Activated gamma-delta T cell treated with Interleukin-2 at 50 U/mL for 16 hours (primary cell): Measurements from ENCODE around the gene BOD1L1.

Experiments used
- DNase-seq: peaks from one replicate; pipeline ENCODE4 v3.0.0-alpha.2; 2020

Gene BOD1L1

GRCh38 chr4:13538427-13538973, 89.0 kb downstream of the BOD1L1 start:
- DNase-seq, result no peak

DNA sequence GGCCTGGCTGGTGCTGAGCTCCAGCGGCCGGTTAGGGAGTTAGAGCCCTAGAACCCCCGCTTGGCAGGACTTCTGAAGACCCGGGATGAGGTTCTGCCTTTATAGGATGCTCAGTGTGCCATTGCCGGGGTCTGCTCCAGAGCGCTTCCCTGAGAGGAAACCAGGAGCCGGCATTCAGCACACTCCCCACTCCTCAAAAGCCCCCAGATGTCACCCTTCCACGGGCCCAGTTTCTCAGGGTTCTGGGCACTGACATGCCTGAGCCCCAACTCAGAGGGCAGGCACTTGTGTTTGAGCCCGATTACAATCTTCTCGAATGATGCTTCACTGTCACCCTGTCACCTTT, 89.7 kb downstream of the BOD1L1 start:
- DNase-seq, result no peak

- no peak for DNase-seq
Measured at GRCh38 chr4:13537011-13537831, 90.3 kb downstream of the BOD1L1 start.

DNA sequence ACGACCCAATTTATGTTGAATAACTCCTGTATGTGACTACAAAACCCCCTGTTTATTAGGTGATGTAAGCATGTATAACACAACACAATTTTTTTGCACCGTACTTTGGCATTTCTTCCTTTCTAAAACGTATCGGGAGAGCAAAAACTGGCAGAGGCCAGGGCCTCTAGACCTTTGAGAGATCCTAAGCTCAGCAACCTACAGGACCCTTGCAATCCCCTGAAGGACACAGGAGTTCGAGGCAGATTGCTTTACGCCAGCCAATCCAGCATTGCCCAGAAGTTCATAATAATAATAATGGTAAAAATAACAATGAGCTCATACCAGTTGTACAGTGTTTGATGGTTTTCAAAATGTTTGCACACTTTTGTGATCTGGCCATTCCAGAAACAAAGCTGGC, 90.9 kb downstream of the BOD1L1 start:
- no peak for DNase-seq

- DNase-seq, result no peak
Measured at GRCh38 chr4:13535708-13536361, 91.7 kb downstream of the BOD1L1 start.

DNA sequence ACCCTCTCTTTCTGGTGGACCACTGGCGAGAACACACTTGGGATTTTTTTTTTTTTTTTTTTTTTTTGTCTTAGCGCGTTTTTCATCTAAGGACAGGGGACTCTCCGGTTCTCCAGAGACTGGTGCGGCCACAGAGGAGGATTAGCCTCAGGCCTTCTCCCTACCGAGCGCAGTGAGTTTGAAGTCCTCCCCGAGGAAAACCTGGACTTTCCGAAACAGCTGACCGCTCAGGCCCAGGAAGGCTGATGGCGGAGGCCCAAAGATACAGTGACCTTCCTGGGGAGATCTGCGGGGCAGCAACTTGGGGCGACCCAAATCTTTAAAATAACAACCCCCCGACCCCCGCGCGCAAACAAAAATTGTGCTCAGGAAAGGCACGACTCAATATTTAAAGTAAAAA, 92.4 kb downstream of the BOD1L1 start:
- DNase-seq, result no peak

- DNase-seq, result no peak
Measured at GRCh38 chr4:13534344-13535063, 93.0 kb downstream of the BOD1L1 start.

GRCh38 chr4:13533670-13534343, 93.7 kb downstream of the BOD1L1 start:
- DNase-seq, result no peak

- DNase-seq, result no peak
Measured at GRCh38 chr4:13531625-13531998, 95.9 kb downstream of the BOD1L1 start.

DNA sequence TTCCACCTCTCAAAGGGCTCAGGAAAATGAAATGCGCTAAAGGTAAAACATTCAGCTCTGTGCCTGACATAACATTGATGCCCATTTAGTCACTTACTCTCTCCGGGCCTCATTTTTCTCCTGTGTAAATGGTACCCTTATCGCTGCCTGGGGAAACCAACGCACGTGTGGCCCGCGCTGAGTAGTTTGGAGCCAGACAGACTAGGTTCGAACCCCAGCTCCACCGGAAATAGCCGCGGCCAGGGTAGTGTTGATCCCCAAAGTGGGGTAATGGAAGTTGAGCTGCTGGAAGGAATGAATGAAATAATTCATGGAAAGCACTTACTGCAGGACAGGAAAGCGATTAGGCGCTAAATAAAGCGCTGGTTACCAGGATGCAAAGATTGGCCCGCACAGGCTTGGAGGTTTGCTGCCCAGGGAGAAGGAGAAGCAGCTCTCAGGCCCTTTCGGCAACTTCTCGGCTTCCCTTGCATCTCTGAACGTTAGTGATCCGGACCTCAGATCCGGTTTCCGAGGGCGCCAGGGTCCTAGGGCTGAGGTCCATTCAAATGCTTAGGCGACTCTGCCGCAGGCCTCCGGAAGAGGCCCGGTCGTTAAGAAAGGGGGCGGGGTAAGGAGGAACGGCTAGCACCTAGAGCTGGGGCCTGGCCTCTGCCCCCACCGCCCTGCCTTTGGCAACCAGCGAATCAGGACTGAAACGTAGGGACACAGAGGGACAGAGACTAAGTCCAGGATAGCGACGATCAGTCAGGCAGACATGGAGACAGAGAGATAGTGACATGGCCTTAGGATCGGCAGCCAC, 96.5 kb downstream of the BOD1L1 start:
- DNase-seq, result no peak

DNA sequence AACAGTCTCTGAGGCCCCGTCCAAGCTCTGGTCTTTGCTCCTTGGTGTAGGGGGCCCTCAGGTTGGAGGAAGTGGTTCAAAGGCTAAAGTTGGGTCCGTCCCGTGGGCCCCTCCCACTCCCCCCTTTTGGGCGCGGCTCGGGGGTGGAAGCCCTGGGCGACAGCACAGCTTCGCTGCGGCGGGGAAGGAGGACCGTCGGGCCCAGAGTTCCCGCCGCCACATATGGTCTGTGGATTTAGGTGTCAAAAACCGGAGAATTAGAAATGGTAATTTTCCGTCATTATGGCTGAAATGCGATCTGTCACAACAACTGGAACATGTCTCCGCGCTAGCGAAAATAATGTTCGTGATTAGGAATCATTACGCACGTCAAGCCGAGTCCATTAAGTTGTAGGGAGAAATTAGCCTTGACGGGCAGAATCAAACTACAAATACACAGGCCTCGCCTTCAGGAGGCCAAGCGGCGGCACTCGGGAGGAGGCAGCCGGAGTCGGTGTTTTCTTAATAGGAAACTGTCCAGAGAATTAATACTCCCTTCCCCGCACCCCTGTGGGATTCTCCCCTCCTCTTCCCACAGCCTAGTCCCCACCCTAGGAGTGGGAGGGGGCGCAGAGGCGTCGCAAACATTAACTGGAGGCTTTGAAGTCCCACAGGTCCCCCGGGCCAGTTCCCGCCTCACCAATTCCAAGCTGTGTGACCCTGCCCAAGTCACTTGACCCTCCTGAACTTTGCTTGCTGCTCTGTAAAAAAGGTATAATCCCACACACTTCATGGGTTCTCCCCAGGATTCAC, 98.2 kb downstream of the BOD1L1 start:
- no peak for DNase-seq

DNA sequence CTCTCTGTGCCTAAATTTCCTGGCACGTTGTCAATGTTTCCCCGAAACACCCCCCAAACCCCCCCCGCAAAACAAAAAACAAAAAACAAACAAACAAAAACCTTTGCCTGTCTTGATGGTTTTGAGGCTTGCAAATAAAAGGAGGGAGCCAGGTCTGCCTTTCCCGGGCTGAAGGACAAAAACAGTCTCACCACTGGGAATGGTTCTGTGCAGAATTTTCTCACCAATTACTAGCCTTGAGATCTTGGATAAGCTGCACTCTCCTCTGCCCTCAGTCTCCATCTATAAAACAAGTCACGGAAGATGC, 98.8 kb downstream of the BOD1L1 start:
- DNase-seq, result no peak

GRCh38 chr4:13527981-13528820, 99.3 kb downstream of the BOD1L1 start:
- no peak for DNase-seq

DNA sequence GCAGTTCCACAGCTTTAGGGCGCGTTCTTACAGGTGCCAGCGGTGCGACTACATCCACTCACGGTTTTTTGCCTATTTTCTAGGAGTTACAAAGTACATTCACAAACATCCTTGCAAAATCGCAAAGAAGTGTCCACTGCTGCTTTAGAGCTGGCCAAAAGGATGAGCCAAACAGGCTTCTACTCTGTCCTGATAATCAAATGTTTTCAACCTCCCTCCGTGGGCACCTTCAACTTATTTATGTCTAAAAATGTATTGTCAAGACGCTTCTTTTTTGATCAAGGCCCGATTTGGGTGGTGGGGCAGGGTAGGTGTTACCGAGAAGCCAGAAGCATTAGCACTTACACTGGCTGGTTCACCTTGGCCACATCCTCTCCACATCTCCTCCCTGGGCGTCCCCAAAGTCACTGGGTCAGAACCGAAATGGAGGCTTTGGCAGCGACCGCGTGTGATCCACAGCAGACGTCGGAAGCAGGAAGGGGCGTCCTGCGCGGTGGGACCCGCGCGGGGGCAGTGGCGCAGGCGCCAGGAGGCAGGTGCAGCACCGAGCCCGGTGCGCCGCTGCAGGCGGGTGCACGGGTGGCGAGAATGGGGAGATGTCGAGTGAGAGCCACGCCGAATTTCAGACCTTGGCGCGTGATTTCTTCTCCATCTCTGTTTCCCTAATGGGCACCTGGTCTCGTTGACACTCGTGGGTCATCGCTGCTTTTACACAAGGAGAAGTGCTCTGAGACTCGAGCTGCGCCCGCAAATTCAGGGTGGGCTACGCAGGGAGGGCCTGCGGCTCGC, 100.1 kb downstream of the BOD1L1 start:
- DNase-seq, result no peak

DNA sequence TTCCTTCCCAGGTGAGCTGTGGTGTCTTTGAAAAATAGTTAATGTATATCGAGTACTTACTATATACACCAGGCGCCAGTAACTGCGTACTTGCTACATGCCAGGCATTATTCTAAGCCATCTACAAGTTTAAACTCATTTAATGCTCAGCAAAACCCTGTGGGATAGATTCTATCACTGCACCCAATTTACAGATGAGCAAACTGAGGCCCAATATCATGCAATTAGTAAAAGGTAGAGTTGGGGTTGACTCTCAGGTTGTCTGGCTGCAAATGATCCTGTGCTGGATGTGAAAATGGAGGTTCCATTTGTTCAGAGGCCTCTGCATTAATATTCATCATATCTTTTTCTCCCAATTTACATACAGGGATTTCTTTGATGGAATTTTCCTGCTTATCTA, 100.9 kb downstream of the BOD1L1 start:
- DNase-seq, result no peak

DNA sequence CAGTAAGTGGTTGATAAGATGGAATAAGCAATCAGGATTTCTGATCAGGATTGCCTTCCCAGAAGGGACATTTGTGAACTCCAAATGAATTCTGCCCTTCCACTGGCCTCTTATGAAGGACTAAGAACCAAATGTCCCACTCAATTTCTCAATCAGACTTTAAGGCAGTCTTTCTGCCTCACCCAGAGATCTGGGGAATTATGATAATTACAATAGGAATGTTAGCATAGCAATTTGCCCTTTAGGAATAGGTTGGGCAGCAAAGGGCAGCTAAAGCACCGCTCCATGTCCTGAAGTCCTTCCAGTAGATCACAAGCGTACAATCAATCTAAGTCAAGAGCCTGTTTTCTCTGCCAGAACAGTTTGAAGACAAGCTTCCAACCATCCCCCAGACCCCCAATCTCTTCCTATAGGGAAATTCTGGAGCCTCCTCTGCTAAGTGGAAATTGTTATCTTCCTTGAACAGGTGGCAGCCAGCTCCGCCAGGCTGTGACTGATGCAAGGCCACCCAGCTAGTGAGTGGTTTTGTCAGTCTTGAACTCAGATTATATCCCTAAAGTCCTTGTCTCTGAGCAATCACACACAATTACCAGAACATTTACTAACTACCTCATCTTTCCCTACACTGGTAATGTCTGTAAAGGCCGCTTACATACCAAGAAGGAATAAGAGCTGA, 101.8 kb downstream of the BOD1L1 start:
- DNase-seq, result no peak

DNA sequence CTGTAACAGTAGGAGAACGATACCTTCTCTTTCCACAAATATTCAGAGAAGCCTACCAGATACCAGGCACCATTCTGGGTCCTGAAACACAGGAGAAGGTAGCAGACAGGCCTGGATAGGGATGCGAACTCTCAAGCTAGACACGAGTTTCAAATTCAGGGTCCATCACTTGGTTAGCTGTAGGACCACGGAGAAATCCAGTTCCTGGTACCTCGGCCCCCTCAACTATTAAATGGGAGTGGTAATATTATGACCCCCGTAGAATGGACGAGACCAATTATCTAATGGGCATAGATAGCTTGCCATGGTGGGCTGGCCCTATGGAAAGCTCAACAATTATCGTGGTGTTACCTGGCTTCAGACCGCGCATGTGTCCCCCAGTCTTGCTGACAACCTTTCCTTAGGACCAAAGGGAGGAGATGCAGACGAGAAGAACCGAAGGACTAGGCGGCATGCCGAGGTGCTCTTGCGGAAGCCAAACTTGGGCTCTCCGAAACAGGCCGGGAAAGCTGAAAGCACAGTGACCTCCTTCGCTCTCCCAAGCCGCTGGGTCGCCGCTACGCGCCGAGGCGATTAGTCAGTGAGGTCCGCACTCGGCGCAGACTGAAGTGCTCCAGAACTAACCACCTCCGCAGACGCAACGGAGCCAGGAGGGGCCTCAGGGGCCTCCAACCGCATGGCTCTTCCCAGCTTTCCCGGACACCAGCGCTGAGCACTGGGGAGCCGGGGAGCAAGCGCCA, 102.9 kb downstream of the BOD1L1 start:
- DNase-seq, result no peak
